Activated CD4-positive, alpha-beta T cell treated with anti-CD3 and anti-CD28 coated beads for 1 hour (primary cell): ENCODE data around the gene RBKS.
"Not testable (repeated sequence)": the region's sequence is repeated elsewhere in the genome, so short reads cannot be mapped to it uniquely, and the experiment has no call there.

ENCODE experiments used
- DNase-seq: peaks from one replicate; pipeline ENCODE4 v3.0.0-alpha.2; 2020

The RBKS gene

GRCh38 chr2:27903649-27904404 is 13.6 kb upstream of the RBKS start:
- DNase-seq: no peak

DNA sequence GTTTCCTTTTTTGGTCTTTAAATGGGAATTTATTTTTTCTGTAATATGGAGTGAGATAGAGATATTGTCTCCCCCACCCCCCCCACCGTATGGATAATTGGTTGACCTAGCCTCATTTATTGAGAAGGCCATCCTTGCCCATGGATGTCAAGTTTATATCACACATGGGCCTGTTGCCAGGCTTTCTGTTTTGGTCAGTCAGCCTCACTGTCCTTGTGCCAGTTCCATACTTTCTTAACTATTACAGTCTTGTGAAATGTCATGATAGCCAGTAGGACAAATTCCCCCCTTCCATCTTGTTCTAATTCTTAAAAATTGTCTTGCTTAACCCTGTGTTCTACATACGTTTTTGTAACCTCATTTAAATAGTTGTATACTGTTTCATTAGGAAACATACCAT is 12.8 kb upstream of the RBKS start:
- DNase-seq: no peak

GRCh38 chr2:27902098-27902497 is 11.9 kb upstream of the RBKS start:
- no peak for DNase-seq

DNA sequence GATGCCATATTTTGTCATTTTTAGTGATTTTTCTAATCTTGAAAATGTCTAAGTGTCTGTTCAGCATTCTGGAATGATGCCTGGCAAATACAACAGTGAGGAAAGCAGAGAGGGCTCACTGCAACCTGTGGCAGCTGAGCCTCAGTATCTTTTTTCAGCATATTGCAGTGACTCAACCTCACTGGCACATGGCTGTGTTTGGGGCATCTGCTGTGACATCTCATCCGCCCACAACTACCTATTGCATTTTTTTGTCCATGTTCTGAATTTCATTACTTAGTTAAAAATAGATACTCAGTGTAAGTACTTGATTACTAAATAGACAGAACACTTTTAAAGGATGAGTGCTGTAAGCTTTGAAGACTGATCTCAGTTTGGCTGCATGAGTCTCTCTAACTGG is 11.0 kb upstream of the RBKS start:
- DNase-seq: no peak

DNA sequence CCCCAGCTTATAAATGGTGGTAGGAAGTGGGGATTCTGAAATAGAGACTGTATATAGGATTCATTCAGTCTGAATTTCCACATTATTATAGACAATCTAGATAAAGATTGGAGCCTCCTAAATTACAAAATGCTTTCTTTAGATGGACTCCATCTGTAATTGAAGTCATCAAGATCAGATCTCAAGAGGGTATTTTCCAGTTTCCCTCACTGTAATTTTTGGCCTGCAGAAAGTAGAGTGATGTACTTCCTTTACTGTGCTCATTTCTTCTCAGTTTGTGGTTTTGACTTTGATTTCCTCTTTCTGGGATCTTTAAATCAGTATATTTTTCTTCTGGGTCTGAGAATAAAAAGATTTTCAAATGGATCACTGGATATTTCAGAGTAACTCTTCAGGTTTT is 7.5 kb upstream of the RBKS start:
- DNase-seq: no peak

- DNase-seq: no peak
Measured at GRCh38 chr2:27893006-27893405, 2.8 kb upstream of the RBKS start.

DNA sequence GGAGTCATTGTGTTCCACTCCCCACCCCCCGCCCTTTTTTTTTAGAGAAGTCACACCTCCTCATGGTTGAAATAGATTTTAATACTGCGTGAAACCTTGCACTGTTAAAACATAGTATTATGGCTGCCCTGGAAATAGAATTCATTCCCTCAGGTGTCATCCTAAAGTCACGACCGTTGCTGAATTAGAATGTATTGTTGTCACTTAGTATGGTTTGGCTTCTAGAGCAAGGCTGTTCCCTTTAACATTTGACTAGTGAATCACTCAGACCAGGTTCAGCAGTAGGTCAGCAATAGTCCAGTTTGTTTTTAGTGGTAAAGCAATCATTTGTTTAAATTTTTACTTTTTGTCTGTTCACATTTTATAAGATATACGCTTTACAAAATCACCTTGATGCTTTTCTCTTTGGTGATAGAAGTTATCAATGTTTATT is 1.5 kb upstream of the RBKS start:
- no peak for DNase-seq

- DNase-seq: peak; percentile 88
Measured at GRCh38 chr2:27890924-27891672, 911 bp upstream of the RBKS start.

DNA sequence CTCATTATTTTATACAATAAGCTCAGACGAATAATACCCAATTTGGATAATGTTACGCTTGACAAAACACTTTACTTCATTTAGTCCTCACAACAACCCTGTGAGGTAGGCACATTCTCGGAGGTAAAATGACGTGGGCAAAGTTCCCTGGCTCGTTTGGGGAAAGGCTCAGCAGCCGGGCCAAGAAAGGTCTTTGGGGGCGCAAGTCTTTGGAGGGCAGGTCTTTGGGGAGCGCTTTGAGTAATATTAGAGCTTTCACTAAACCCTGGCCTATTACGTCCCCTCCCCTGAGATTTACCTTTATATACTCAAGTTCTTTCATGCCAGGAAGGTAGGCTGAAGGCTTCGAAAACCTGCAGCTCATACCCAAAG is 427 bp downstream of the RBKS start:
- no peak for DNase-seq

DNA sequence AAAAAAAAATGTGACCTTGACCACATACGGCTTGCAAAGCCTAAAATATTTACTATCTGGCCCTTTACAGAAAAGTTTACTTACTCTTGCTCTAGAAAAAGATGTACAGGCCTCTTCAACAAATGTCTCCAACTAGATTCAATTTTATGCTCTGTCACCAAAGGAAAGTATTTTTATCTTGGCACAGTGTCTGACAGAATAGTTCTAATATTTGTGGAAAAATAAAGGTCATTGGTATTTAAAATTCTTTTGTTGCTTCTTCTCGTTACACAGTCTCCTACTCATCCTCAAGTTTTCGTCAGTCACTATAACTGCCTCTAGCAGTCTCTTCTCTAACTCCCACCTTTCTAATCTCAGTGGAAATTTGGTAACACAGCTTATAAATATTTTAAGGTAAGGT is 1.4 kb downstream of the RBKS start:
- no peak for DNase-seq

GRCh38 chr2:27887830-27888229 is 2.4 kb downstream of the RBKS start:
- DNase-seq: no peak

GRCh38 chr2:27887111-27887510 is 3.1 kb downstream of the RBKS start:
- DNase-seq: no peak

GRCh38 chr2:27886322-27886721 is 3.9 kb downstream of the RBKS start:
- DNase-seq: no peak

DNA sequence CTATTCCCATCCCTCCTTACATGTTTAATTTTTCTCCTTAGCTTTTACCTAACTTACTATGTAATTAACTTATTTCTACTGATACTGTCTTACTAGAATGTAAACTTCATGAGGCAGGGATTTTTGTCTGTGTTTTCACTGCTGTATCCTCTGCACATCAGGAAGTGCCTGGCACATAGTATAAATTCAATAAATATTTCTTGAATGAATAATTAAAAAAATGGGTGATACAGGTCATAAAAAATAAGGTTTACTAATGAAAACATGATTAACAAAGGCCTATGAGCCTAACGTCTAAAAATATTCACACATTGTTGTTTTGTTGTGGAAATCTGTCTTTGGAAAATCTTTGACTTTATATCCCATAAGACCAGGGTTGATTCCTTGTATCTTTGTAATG is 4.5 kb downstream of the RBKS start:
- no peak for DNase-seq

DNA sequence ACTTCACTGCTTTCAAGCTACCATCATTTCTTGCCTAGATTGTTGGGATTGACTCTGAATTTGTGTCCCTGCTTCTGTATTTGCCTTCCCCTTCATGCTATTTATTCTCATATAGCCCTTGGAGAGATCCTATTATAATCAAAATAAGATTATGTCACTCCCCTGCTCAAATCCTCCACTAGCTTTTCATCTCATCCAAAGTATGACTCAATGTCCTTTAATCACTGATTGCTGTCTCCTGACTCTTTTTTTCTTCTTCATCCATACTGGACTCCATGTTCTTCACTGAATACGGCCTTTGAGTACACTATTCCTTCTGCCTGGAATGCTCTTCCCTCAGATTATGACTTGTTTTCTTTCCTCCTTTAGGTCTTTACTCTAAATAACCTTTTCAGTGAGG is 5.0 kb downstream of the RBKS start:
- DNase-seq: no peak

GRCh38 chr2:27884601-27885000 is 5.6 kb downstream of the RBKS start:
- DNase-seq: no peak

DNA sequence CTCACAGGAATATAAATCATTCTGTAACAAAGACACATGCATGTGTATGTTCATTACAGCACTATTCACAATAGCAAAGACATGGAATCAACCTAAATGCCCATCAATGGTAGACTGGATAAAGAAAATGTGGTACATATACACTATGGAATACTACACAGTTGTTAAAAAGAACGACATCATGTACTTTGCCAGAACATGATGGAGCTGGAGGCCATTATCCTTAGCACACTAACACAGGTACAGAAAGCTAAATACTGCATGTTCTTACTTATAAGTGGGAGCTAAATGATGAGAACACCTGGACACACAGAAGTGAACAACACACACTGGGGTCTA is 7.6 kb downstream of the RBKS start:
- not testable (repeated sequence) for DNase-seq

- DNase-seq: not testable (repeated sequence)
Measured at GRCh38 chr2:27881815-27882583, 8.2 kb downstream of the RBKS start.

DNA sequence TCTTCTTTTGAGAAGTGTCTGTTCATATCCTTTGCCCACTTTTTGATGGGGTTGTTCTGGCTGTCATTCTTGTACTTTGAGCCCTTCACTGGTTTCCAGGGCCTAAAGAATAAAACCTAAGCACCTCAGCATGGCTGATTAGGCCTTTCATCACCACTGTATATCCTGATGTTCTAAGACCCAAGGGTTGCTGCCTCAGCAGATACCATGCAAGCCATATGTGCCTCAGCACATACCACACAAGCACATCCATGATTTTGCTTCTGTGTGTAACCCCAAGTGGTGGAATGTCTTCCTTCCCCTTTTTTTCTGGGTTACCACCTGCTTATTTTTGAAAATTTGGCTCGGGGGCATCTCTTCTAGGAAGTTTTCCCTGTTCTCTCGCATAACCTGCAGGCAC is 11.4 kb downstream of the RBKS start:
- no peak for DNase-seq

GRCh38 chr2:27875089-27875881 is 14.9 kb downstream of the RBKS start:
- no peak for DNase-seq

GRCh38 chr2:27873091-27873490 is 17.1 kb downstream of the RBKS start:
- DNase-seq: no peak

DNA sequence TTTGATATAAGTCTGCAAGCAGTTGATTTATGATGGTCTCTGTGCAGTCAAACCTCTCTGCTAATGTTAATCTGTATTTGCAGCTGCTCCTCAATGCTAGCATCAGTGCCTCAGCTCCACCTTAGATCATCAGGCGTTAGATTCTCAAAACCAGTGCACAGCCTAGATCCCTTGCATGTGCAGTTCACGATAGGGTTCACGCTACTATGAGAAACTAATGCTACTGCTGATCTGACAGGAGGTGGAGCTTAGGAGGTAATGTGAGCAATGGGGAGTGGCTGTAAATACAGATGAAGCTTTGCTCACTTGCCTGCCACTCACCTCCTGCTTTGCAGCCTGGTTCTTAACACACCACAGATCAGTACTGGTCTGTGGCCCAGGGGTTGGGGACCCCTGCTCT is 18.4 kb downstream of the RBKS start:
- no peak for DNase-seq

GRCh38 chr2:27870724-27871123 is 19.5 kb downstream of the RBKS start:
- no peak for DNase-seq
